Stimulated activated CD8-positive, alpha-beta memory T cell treated with anti-CD3 and anti-CD28 coated beads, Interleukin-7, amount 100 ng/mL, for 24 hours (primary cell): Measurements from ENCODE around the gene E2F2.
"Not testable (repeated sequence)": the region's sequence is repeated elsewhere in the genome, so short reads cannot be mapped to it uniquely, and the experiment has no call there.

ENCODE experiments used
- DNase-seq: peaks from one replicate; pipeline ENCODE4 v3.0.0-alpha.2; 2020; ENCODE audit warnings: low read depth

Gene E2F2

DNA sequence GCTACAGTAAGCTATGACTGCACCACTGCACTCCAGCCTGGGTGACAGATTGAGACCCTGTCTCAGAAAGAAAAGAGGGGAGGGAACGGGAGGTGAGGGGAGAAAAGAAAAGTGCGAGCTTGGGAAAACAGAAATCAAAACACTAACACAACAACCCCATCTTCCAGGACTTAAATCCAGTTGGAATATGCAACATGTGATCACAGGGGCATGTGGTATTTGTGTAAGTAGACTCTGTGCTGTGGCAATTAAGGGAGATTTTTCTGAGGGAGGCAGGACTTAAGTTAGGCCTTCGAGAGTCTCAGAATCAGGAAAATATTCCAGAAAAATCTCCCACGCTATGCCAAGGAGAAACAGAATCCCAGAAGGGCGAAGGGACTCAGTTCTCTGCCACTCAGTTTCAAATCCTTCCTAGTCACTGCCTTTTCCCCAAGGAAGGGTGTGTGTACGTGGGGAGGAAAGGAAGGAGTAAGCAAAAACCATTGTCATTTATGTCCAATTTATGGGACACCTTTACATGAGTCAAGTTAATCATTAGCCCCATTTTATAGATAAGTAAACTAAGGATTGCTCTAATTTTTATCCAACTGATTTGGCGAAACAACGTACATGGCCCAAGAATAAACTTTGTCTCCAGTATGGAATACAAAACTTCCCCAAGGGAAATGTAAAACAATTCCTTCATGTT, 16.0 kb upstream of the E2F2 start:
- DNase-seq = no peak

DNA sequence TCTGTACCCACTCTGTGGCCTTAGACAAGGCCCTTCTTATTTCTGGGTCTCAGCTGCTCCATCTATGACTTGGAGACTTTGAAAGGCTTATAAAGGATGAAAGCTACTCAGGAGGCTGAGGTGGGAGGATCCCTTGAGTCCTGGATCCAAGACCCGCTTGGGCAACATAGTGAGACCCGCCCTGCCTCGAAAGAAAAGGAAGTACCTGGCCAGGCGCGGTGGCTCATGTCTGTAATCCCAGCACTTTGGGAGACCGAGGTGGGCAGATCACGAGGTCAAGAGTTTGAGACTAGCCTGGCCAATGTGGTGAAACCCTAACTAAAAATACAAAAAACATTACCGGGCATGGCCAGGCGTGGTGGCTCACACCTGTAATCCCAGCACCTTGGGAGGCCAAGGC, 14.8 kb upstream of the E2F2 start:
- no peak for DNase-seq

DNA sequence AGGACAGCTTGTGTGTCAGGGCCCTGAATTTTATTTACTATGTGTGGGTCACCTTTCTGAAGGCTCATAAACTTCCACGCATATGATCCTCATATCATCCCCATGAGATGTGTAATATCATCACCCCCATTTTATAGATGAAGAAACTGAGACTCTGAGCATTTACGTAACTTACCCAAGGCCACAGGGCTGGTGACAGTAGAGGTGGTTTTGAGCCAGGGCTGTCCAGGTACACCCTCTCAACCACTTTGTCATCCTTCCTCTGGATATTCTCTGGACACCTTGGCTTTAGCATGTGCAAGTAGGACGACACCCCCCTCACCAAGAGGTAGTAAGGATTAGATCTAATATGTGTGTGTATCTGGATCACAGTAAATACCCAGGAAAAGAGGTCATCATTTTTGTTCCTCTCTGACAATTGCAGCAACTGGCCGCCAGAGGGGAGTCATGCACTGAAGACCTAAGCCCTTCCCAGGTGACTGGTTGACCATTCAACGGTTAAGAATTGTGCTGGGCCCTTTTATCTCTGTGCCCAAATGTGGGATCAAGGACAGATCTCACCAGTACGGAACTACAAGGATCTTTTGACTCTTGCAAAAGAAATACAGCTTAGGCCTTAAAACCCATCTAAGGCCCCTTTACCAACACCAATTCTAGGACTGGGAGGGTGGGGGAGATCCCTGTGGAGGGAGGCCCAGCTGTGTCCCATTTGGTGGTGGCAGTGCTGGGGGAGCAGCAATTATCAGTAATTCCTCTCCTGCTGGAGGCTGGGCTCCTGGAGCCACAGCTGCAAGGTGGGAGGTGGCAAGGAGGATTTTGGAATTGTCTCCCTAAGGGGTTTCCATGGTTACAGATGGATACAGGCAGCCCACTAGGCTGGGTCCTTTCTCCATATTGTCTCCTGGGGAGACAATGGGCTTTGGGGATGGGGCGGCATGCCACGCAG, 13.7 kb upstream of the E2F2 start:
- DNase-seq = peak; percentile 51

DNA sequence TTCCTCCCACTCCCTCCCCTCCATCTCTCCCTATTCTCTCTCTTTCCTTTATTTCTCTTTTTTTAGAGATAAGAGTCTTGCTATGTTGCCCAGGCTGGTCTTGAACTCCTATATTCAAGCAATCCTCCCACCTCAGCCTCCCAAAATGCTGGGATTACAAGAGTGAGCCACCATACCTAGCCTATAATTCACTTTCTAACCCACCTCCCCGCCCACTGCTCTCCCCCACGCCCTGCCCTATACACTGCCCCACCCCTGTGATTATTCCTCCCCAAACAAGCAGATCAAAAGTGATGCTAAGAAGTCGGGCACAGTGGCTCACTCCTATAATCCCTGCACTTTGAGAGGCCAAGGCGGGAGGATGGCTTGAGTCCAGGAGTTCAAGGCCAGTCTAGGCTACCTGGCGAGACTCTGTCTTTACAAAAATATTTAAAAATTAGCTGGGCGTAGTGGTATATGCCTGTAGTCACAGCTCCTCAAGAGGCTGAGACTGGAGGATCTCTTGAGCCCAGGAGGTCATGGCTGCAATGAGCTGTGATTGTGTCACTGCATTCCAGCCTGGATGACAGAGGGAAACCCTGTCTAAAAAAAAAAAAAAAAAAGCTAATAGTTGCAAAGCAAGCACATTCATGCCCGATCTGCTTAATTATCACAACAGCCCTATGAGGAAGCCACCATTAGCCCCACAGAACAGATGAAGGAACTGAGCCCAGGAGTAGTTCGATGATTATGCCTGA, 12.8 kb upstream of the E2F2 start:
- DNase-seq = no peak

DNA sequence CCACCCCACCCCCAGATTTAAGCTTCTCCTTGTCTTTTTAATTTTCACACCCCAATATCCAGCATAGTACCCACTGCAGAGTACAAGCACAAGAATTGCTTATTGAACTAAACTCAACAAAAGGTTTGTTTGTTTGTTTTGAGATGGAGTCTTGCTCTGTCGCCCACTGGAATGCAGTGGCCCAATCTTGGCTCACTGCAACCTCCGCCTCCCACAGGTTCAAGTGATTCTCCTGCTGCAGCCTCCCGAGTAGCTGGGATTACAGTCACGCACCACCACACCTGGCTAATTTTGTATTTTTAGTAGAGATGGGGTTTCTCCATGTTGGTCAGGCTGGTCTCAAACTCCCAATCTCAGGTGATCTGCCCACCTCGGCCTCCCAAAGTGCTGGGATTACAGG, 11.9 kb upstream of the E2F2 start:
- DNase-seq = not testable (repeated sequence)

DNA sequence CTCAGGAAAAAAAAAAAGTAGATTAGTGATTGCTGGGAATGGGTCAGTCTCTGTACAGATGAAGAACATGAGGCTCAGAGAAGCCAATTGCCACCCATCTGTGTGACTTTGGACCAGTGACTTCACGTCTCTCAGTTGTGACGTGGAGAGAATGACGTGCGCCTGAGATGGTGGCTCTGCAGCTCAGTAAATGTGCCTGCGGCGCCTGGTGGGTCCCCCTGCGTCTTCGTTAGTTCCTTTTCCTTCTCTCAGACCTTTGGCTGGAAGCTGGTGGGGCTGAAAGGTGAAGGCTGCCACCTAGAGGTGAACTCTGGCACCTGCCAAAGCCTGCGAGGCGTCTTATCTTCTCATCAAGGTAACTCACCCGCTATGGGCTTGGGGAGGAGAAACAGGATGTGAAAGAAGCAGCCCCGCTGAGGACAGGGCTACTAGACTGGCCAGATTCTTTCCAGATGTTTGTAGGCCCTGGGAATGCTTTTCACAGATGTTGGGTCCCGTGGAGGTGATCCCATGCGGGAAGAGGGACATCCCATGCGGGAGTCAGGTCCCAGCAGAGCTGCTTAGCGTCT, 8.7 kb upstream of the E2F2 start:
- peak; percentile 79 for DNase-seq

DNA sequence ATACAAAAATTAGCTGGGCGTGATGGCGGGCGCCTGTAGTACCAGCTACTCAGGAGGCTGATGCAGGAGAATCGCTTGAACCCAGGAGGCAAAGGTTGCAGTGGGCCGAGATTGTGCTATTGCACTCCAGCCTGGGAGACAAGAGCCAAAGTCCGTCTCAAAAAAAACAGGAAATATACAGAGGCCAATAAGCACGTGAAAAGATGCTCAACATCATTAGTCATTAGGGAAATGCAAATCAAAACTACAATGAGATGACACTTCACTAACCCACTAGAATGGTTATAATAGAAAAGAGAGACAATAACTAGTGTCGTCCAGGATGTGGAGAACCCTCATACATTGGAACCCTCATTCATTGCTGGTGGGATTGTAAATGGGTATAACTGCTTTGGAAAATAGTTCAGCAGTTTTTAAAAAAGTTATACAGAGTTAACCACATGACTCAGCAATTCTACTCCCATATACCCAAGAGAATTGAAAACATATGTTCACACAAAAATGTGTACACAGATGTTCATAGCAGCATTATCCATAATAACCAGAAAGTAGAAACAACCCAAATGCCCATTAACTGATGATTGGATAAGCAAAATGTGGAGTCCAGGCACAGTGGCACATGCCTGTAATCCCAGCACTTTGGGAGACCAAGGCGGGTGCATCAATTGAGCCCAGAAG, 6.4 kb upstream of the E2F2 start:
- no peak for DNase-seq

DNA sequence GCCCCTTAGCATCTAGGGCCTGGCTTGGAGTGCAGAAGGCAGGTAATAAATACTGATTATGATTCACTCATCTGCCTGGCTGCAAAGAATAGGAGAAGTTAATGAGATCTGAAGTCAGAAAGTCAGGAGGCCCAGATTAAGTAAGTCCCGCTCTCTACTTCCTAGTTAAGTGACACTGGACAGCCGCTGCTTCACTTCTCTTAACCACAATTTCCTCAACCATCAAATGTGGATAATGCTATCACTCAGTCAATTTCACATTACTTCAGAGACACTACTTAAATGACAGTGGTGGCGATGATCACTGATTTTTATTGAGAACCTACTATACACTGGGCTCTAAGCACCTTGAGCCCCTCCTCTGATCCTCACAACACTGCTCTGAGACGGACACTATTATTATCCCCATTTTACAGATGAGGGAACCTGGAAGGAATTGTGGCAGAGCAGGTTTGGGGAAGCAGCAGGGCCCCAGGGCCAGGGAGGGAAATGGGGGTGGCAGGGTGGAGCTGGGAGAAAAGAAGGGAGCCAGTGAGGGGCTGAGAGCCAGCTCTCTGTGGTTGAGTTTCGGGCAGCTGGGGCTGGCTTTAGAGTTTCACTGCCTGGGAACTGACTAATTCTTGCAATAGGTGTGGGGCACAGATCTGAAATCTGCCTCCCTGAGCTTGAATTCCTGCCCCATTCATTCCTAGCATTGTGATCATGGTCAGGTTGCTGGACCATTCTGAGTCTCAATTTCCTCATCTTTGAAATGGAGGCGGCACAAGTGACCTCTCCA, 2.4 kb upstream of the E2F2 start:
- DNase-seq = no peak

DNA sequence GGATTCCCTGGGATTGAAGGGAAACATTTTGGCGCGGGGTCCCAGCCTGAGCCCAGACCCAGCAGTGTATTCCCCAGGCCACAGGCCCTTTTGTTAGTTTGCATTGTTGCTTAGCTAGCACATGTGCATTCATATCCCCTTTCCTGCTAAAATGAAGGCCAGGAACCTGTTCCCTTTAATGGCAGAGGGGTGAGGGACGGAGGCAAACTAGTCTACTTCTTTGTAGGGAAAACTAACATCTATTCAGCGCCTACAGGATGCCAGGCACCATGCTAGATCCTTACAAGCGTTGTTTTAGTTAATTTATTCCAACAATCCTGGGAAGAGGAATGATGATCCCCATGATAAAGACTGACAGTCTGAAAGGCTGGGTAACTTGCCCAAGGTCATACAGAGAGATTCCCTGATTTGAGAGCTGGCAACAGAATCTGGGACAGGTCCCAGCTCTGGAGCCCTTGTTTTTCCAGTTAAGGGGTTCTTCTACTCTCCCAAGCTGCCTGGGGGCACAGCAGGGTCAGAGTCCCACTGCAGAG, 595 bp upstream of the E2F2 start:
- DNase-seq = no peak

DNA sequence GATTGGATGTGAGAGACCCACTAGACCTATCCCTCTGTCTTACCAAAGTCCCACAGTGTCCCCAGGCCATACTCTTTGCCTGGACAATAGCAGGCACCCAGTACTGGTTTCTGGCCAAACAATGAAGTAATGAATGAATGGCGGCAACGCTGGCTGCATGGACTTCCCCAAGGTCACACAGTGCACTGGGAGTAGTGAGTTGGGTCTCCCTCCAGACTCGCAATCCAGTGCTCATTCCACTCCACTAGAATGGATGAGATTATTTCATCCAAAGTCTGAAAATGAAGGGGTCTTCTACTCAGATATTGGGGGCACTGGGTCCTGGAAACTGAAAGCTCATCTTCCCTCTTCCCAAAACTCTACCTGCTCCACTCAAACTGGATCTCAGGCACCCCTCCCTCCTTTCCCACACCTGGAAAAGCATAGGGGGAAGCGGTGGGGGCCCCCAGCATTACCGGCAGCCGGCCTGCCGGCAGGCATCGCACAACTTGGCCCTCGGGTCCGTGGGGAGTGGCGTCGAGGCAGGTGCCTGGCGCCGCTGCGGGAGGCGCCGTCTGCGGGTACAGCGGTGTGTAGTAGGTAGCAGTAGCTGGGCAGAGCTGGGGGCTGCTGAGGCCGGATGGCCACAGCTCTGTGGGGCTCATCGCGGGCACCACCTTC, 816 bp downstream of the E2F2 start:
- no peak for DNase-seq

DNA sequence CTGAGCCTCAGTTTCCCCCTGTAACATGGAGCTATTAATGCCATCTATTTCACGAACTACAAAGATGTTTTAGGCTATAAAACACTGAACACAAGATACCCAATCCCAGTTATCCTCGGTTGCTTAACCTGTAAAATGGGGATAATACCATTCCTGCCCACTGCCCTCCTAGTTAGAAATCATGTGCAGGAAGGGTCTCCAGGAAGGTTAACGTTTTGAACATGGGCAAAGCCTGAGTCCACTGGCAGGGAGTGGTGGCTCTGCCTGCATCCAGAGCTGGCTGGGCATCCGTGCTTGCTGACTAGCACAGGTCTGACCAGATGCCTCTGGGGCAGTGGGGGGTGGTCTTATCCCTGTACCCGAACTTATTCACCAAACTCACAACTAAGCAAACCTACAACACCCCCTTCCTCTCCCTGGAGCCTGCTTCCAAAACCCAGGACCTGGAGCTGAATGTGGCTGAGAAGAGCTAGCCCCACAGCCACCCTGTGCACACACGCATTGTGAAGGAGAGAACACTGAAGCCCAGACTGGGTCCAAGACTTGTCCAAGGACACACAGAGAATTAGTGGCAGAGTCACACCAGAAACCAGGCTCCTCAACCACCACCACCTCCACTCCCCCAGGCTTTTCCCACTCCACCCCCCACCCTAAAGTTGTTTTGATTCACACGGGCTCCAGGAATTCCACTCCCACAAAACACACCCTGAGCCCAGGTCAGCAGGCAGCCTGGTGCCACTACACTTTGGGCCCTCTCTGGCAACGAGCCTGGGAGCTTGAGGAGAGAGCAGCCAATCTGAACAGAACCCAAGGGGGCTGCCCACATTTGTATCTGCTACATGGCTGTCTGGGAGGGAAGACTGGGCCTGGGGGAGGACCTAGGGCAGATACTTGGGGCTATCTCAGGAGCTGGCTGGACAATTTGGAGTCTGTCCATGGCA, 1.6 kb downstream of the E2F2 start:
- no peak for DNase-seq

DNA sequence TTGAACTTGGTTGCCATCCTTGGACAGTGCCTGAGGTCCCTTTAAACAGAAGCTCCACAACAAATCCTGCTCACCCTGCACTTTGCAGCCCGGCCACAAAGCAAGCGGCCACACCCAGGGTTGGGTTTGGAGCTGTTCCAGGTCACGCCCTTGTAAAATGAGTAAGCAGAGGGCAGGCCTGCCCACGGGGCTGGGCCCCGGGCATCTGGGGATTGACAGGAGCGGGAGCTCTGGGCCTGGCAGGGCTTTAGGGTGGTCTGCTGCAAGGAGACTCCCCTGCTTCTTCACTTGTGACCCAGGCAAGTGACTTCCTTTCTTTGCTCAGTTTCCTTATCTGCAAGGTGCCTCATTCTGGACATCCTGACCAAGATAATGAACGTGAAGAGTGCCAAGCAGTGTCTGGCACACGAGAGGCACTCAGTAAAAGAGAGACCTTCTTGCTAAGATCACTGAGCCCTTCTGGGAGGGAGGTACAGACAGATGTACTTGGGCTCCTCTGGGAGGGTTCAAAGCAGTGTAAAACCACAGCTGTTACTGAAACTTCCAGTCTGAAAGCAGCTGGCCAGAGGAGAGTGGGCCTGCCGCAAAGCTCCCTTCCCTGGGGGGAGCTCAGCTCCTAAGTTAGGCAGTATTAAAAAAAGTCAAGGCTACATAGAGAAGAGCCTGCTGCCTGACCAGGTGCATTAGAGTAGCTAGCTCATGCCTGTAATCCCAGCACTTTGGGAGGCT, 2.6 kb downstream of the E2F2 start:
- peak; percentile 68 for DNase-seq

DNA sequence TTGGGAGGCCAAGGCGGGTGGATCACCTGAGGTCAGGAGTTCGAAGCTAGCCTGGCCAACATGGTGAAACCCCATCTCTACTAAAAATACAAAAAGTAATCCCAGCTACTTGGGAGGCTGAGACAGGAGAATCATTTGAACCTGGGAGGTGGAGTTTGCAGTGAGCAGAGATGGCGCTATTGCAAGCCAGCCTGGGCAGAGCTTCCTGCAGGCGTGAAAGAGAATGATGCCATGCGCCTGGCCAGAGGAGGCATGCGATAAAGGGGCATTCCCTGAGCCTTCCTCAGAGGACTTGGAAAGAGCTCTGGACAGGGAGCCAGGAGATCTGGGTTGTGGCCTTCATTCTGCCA, 3.2 kb downstream of the E2F2 start:
- no peak for DNase-seq

DNA sequence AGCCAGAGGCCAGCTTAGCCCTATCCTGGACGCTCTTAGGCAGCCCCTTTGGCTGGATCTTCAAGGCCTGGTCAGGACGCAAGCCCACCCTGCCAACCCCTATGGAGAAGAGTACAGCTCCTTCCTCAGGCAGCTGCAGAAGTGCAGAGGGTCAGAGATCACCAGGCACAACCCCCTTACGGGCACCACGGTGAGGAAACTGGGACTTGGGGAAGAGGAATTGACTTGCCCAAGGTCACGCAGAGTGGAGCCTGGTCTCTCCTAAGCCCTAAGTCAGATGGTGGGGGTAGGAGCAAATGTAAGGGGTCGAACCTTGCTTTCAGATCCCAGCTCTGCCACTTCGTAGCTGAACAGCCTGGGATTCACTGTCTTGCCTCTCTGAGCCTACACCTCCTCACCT, 3.7 kb downstream of the E2F2 start:
- DNase-seq = no peak

DNA sequence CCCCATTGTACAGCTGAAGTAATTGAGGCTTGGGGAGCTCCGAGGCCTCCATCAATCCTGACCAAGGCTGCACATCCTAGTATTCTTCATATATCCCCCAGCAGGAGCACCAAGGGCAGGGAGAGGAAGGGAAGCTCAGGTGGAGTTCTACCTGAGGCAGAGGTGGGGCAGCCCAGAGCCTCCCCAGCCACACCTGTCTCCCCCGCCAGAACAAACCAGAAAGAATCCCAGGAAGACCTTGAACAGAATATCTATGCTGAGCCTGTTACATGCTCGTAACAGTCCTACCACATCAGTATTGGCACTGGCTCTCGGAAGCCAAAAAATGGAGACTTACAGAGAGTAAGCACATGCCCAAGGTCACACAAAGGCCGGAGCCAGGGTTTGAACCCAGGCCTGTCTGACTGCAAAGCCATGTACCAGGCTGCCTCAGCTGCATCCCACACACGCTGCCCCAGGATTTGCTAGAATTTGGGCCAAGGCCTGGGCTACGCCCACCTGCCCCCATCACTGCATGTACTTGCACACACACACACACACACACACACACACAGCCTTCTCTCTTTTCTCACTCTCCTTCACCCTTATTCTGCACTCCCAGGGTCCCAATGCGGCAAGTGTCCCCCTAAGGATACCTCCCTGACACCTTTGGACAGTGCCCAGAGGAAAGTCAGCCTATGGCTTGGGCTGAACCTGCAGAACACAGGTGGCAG, 4.5 kb downstream of the E2F2 start:
- no peak for DNase-seq

DNA sequence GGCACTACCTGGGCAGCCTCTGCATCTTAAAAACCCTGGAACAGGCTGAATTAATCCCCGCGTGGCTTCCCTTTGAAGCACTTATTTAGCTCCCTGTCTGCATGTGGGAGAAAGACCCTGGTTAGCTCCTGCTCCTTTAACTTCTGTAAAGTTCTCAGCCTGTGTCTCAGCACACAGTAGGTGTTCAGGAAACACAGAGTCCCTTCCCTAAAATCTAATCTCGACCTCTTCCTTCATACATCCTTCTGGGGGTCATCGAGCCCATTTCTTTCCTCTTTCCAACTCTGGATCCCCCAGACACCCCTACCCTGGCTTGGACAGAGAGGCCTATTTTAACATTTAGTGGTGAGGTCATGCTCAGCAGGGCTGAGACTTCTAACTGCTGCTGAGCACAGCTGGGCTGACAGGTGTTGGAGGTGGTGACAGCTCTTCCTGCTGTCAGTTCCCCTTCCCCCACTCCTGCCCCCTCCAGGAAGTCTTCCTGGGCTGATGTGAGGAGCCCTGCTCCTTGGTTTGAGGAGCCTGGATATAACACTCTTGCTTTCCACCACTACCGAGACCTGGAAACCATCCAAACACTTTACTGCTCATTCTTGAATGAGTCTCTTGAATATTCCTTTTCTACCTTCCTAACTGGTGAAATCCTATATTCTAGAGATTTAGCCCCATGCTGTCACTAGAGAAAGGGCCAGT, 5.3 kb downstream of the E2F2 start:
- no peak for DNase-seq

DNA sequence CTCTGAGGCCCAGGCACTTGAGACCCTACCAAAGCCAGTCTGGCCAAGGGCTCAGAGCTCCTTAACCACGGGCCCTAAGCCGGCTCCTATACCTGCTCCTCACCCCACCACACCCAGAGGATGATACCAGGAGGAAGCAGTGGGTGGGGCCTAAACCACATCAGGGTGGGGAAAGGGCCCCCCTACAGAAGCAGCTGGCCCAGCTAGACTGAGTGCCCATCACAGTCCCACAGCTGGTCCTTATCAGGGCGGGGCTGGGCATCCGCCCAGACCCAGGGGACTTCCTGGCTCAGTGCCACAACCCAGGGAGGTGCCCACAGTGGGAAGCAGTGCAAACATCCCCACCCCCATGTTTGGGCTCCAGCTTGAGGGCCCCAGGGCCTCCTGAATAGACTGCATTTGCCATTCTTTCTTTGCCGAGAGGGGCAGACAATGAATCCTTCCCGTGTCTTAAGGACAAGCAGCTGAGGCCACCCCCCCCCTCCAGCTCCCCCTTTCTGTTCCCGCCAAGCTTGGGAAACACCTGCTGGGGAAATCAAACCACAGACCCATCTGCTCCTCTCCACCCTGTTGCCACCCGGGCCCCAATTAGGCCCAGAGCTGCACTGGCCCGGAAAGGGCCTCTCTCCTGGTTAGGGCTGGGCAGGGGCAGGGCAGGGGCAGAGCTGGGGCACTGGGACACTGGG, 6.2 kb downstream of the E2F2 start:
- no peak for DNase-seq
